Measurements from ENCODE around the gene CHST9.

Gene CHST9

DNA sequence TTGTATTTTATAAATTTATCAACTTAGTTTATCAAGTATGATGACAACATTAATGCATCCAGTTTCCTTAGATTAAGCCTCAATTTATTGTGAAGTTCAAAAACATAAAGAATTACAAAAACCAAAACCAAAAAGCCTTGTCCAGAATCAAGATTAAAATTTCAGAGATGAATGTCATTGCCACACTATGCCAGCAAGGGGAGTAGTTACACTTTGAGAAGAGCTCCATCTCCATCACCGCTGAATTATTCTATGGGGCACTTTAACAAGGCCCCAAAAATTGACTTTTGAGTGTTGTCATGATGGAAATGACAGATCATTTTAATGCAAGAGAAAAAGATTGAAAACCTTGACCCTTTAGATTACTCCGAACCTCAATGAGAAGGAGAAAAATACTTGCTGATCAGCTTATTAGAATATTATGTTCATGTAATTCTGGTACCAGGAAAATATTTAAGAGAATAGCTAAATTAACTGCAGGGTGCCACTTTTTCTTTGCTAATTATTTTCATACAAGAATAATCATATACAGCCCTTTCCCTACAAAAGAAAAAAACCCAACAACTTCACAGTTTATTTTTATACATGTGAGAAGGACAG lies 167.1 kb downstream of the CHST9 start:
- Mint-ChIP-seq H3K27ac (no peak overlapping the region), H3K27me3 (no peaks in the 10 kb centered on the region), H3K9me3 (ENCODE audit: low read depth) (no peaks in the 10 kb centered on the region), H3K36me3 (no peaks in the 10 kb centered on the region), H3K4me1 (ENCODE audit: low read depth) (no peaks in the 10 kb centered on the region), H3K4me3 (no peak overlapping the region)

DNA sequence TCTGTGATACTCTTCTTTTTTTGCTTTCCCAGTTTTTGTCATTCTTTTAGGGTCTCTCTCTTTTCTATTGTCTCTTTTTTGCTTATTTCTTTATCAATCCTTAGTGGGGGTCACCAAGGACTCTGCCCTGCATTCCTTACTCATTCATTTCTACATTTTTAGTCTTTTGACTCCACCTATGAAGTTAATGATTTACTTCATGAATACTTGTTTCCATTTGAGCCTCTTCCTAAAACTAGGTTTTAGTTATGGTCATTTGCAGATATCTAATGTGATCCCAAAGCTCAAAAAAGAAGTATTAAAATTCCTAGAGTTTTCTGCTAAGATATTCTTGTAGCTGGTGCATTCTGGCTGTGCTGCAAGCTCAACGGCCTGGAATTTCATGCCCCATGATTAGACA lies 170.3 kb downstream of the CHST9 start:
- Mint-ChIP-seq H3K27me3 (no peaks in the 10 kb centered on the region), H3K4me3 (no peak overlapping the region), H3K27ac (no peak overlapping the region), H3K9me3 (ENCODE audit: low read depth) (no peaks in the 10 kb centered on the region), H3K4me1 (ENCODE audit: low read depth) (no peaks in the 10 kb centered on the region), H3K36me3 (no peaks in the 10 kb centered on the region)

DNA sequence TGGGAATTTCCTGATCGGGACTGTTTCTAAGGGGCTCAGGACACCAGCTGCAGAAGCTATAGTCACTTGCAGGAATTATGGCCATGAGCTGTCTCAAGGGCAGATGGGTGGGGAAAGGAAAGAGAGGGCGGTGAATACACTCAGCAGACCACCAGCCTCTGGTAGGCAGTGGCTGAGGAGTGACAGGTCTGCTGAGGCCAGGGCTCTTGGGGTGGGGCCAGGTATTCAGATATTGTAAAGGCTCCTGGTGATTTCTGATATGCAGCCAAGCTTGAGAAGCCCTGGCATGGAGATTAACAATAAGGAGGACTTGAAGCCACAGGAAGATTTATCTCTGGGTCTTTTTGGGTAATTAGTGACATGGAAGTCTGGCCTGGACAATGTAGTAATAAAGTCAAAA lies 174.3 kb downstream of the CHST9 start:
- H3K9me3 Mint-ChIP-seq (ENCODE audit: low read depth), result no peaks in the 10 kb centered on the region
- no peaks in the 10 kb centered on the region for H3K4me1 Mint-ChIP-seq (ENCODE audit: low read depth)
- H3K27ac Mint-ChIP-seq, result no peak overlapping the region
- H3K36me3 Mint-ChIP-seq, result no peaks in the 10 kb centered on the region
- no peaks in the 10 kb centered on the region for H3K27me3 Mint-ChIP-seq
- no peak overlapping the region for H3K4me3 Mint-ChIP-seq

GRCh38 chr18:27009293-27009692 lies 175.8 kb downstream of the CHST9 start:
- Mint-ChIP-seq H3K27ac (no peak overlapping the region), H3K27me3 (no peaks in the 10 kb centered on the region), H3K36me3 (no peaks in the 10 kb centered on the region), H3K4me1 (ENCODE audit: low read depth) (no peaks in the 10 kb centered on the region), H3K4me3 (no peak overlapping the region), H3K9me3 (ENCODE audit: low read depth) (no peaks in the 10 kb centered on the region)

DNA sequence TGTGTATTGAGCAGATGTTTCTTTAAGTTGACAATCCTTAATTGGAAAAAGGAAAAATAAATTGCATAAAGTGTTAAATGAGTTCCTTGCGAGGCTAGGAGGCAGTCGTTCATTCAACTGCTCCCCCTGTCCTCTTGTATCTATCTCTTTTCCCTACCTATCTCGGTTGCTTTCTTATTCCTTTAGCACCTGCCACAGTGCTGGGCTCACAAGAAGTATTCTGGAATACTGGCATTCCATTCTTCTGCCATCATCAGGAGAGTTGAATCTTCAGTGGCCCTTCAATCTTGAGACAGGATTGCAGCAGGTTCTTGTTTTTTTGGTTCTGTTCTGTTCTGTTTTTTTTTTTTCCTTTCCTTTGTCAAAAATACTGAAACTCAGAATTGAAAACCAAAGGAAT lies 176.5 kb downstream of the CHST9 start:
- Mint-ChIP-seq H3K4me3 (no peak overlapping the region), H3K4me1 (ENCODE audit: low read depth) (no peaks in the 10 kb centered on the region), H3K27me3 (peaks cover 1% of the 10 kb centered on the region), H3K36me3 (no peaks in the 10 kb centered on the region), H3K27ac (no peak overlapping the region), H3K9me3 (ENCODE audit: low read depth) (peaks cover 3% of the 10 kb centered on the region)

- Mint-ChIP-seq H3K4me3 (no peak overlapping the region), H3K27me3 (peaks cover 1% of the 10 kb centered on the region), H3K36me3 (no peaks in the 10 kb centered on the region), H3K27ac (no peak overlapping the region), H3K9me3 (ENCODE audit: low read depth) (peaks cover 3% of the 10 kb centered on the region), H3K4me1 (ENCODE audit: low read depth) (no peaks in the 10 kb centered on the region)
These were observed 177.2 kb downstream of the CHST9 start for GRCh38 chr18:27007880-27008279.

- Mint-ChIP-seq H3K4me3 (no peak overlapping the region), H3K36me3 (no peaks in the 10 kb centered on the region), H3K27me3 (peaks cover 1% of the 10 kb centered on the region), H3K27ac (no peak overlapping the region), H3K9me3 (ENCODE audit: low read depth) (peaks cover 6% of the 10 kb centered on the region), H3K4me1 (ENCODE audit: low read depth) (no peaks in the 10 kb centered on the region)
These were observed 179.5 kb downstream of the CHST9 start for GRCh38 chr18:27005589-27005988.

GRCh38 chr18:27004056-27004829 lies 180.9 kb downstream of the CHST9 start:
- Mint-ChIP-seq H3K4me1 (ENCODE audit: low read depth) (no peaks in the 10 kb centered on the region), H3K36me3 (no peaks in the 10 kb centered on the region), H3K4me3 (no peak overlapping the region), H3K9me3 (ENCODE audit: low read depth) (peaks cover 6% of the 10 kb centered on the region), H3K27ac (no peak overlapping the region), H3K27me3 (peaks cover 1% of the 10 kb centered on the region)

DNA sequence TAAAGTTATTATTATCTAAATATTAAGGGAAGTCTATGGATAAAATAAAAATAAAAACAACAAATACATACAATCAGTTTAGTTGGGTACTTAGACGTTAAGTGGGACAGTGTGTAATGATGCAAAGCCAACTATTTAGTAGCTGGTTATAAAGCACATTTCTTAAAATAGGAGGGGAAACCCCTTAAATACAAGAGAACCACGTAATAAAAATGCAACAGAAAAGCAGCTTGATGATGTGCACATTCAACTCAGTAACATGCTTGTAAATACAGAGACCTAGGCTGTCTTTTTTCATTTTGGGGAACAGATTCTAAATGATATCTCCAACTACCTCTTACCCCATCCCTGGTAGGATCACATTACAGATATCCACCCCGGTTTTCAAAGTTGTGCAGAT lies 185.3 kb downstream of the CHST9 start:
- Mint-ChIP-seq H3K36me3 (no peaks in the 10 kb centered on the region), H3K4me1 (ENCODE audit: low read depth) (no peaks in the 10 kb centered on the region), H3K27ac (no peak overlapping the region), H3K9me3 (ENCODE audit: low read depth) (peaks cover 9% of the 10 kb centered on the region), H3K4me3 (no peak overlapping the region), H3K27me3 (peaks cover 3% of the 10 kb centered on the region)

GRCh38 chr18:26993568-26993967 lies 191.5 kb downstream of the CHST9 start:
- Mint-ChIP-seq H3K27me3 (peaks cover 1% of the 10 kb centered on the region), H3K27ac (no peak overlapping the region), H3K4me3 (no peak overlapping the region), H3K36me3 (no peaks in the 10 kb centered on the region), H3K9me3 (ENCODE audit: low read depth) (peaks cover 8% of the 10 kb centered on the region), H3K4me1 (ENCODE audit: low read depth) (no peaks in the 10 kb centered on the region)

DNA sequence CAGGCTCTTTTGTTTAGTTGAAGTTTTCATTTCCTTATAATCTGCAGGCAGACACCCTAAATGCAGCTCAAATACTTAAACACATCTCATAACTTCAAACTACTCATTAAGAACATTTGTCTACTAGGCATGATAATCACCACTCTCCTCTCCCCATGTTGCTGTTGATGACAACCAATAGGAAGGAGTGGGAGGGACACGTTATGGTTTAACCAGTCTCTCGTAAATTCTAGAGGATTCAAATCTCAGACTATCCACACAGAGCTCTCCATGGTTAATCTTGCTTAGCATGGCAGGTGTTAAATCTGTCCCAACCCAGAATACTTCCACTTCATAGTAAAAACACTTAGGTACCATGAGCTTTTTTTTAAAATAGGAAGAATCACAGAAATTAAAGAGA lies 192.2 kb downstream of the CHST9 start:
- Mint-ChIP-seq H3K4me1 (ENCODE audit: low read depth) (no peaks in the 10 kb centered on the region), H3K9me3 (ENCODE audit: low read depth) (peaks cover 5% of the 10 kb centered on the region), H3K36me3 (no peaks in the 10 kb centered on the region)

DNA sequence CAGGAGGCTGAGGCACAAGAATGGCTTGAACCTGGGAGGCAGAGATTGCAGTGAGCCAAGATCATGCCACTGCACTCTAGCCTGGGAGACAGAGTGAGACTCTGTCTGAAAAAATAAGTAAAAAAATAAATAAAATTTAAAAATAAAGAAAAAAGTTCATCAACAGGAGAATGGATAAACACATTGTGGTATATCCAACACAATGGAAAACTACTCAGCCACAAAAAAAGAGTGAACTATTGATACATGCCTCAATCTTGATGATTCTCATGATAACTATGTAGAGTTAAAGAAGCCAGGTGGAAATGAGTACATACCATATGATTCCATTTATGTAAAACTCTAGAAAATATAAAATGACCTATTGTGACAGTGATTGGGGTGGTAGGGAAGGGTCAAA lies 195.3 kb downstream of the CHST9 start:
- Mint-ChIP-seq H3K4me3 (no peak overlapping the region), H3K9me3 (ENCODE audit: low read depth) (peaks cover 8% of the 10 kb centered on the region), H3K27me3 (no peaks in the 10 kb centered on the region), H3K27ac (no peak overlapping the region), H3K36me3 (no peaks in the 10 kb centered on the region), H3K4me1 (ENCODE audit: low read depth) (no peaks in the 10 kb centered on the region)

More for the DNA sequence above, 192.2 kb downstream of the CHST9 start:
- H3K27me3 Mint-ChIP-seq, result no peaks in the 10 kb centered on the region
- no peak overlapping the region for H3K27ac Mint-ChIP-seq
- no peak overlapping the region for H3K4me3 Mint-ChIP-seq

DNA sequence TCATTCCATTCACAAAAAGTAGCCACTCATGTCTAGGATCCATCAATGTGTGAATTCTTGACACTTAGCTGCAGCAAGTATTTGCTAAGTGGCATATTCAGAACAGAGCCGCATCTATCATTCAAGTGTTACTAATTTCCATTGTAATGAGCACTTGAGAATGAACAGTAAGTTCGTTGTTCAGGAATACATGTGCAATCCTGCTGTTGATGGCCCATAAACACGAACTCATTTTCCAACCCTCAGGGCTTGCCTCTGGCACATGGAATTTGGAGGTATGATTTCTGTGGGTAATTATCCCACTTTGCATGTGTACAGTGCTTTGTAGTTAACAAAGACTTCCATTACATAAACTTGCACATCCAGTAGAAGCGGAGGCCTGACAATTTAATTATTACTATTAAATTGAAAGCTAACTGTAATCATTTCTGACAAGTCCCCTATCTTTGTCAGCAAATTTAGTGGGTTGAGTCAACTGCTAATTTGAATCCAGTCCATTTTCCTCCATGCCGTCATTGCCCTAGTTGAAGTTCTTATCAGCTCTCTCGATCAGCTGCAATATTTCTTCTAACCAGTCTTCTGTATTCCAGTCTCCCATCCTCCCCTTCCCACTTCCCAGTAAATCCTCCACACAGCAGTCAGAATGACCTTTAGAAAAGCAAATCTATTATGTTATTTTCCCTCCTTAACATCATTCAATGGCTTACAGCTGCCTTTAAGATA lies 203.6 kb downstream of the CHST9 start:
- Mint-ChIP-seq H3K27ac (no peak overlapping the region), H3K4me3 (no peak overlapping the region), H3K4me1 (ENCODE audit: low read depth) (no peaks in the 10 kb centered on the region), H3K36me3 (no peaks in the 10 kb centered on the region), H3K27me3 (peaks cover 4% of the 10 kb centered on the region), H3K9me3 (ENCODE audit: low read depth) (peaks cover 4% of the 10 kb centered on the region)

GRCh38 chr18:26978812-26979341 lies 206.2 kb downstream of the CHST9 start:
- Mint-ChIP-seq H3K27ac (no peak overlapping the region), H3K4me1 (ENCODE audit: low read depth) (no peaks in the 10 kb centered on the region), H3K4me3 (no peak overlapping the region), H3K36me3 (no peaks in the 10 kb centered on the region), H3K27me3 (peaks cover 4% of the 10 kb centered on the region), H3K9me3 (ENCODE audit: low read depth) (no peaks in the 10 kb centered on the region)

DNA sequence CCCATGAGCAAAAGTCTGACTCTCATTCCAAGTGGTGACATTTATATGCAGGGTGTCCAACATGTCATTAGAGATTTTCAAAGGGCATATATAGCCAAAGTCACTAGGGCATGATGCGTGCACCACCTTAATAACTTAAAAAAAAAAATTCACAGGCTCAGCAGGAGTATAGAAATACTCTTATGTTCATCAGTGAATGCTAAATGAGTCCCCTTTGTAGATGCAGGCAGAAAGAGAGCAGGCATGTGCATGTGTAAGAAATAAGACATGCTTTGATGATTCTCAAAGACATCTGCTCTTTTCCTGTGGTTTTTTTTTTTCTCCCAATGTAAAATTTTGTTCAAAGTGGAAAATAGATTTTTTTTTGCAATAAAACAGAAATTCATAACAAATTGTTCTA lies 207.3 kb downstream of the CHST9 start:
- H3K27ac Mint-ChIP-seq, result no peak overlapping the region
- H3K27me3 Mint-ChIP-seq, result no peaks in the 10 kb centered on the region
- H3K4me1 Mint-ChIP-seq (ENCODE audit: low read depth), result no peaks in the 10 kb centered on the region
- H3K4me3 Mint-ChIP-seq, result no peak overlapping the region
- no peaks in the 10 kb centered on the region for H3K36me3 Mint-ChIP-seq
- H3K9me3 Mint-ChIP-seq (ENCODE audit: low read depth), result peaks cover 3% of the 10 kb centered on the region

Measured in activated naive CD8-positive, alpha-beta T cell (primary cell).